ENCODE results near the gene CSRP2.

Gene CSRP2

GRCh38 chr12:76860256-76860655 lies 18.6 kb downstream of the CSRP2 start:
- H3K27ac ChIP-seq: no peak overlapping the region
- no peak for TF ChIP-seq CTCF (conservative IDR thresholded peaks at IDR 0.05)

GRCh38 chr12:76859611-76860010 lies 19.2 kb downstream of the CSRP2 start:
- H3K27ac ChIP-seq: no peak overlapping the region
- TF ChIP-seq CTCF (conservative IDR thresholded peaks at IDR 0.05): no peak

GRCh38 chr12:76856018-76856644 lies 22.7 kb downstream of the CSRP2 start:
- no peak overlapping the region for H3K27ac ChIP-seq
- no peak for TF ChIP-seq CTCF (conservative IDR thresholded peaks at IDR 0.05)

GRCh38 chr12:76855271-76855670 lies 23.5 kb downstream of the CSRP2 start:
- no peak overlapping the region for H3K27ac ChIP-seq
- no peak for TF ChIP-seq CTCF (conservative IDR thresholded peaks at IDR 0.05)

GRCh38 chr12:76852106-76852505 lies 26.7 kb downstream of the CSRP2 start:
- no peak overlapping the region; the same call in 1 of the 2 replicates for H3K27ac ChIP-seq
- no peak for TF ChIP-seq CTCF (conservative IDR thresholded peaks at IDR 0.05)

- no peak for TF ChIP-seq CTCF (conservative IDR thresholded peaks at IDR 0.05)
These were observed 30.7 kb downstream of the CSRP2 start for GRCh38 chr12:76848132-76848531.

GRCh38 chr12:76847260-76847659 lies 31.6 kb downstream of the CSRP2 start:
- peak overlapping the region; percentile 81 for H3K27ac ChIP-seq
- TF ChIP-seq CTCF (conservative IDR thresholded peaks at IDR 0.05): no peak

More at GRCh38 chr12:76848132-76848531, 30.7 kb downstream of the CSRP2 start:
- peak overlapping the region; percentile 81 for H3K27ac ChIP-seq
